ENCODE measurements around the gene PDXK.

DNA sequence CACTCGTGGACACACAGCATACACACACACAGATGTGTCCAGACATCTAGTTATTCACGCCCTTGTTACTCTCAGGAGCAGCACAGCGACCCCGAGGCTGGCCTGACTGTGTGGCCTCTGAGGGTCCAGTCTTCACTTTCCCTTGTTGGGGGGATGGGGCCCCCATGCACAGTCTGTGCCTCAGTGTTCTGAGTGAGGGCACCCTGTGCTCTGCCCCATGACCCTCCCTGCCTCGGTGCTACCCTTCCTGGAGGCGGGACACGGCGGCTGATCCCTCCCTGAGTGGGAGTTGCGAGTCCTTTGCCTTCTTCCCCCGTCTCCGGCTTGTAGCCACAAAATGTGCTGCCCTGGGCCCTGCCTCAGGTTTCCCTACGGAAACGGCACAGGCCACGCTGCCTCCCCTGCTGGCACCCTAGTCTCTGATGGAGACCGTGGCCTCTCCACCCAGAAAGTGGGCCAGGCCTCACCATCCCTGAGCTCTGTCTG lies 48.6 kb downstream of the PDXK start:
- TF ChIP-seq, protein P1, sequence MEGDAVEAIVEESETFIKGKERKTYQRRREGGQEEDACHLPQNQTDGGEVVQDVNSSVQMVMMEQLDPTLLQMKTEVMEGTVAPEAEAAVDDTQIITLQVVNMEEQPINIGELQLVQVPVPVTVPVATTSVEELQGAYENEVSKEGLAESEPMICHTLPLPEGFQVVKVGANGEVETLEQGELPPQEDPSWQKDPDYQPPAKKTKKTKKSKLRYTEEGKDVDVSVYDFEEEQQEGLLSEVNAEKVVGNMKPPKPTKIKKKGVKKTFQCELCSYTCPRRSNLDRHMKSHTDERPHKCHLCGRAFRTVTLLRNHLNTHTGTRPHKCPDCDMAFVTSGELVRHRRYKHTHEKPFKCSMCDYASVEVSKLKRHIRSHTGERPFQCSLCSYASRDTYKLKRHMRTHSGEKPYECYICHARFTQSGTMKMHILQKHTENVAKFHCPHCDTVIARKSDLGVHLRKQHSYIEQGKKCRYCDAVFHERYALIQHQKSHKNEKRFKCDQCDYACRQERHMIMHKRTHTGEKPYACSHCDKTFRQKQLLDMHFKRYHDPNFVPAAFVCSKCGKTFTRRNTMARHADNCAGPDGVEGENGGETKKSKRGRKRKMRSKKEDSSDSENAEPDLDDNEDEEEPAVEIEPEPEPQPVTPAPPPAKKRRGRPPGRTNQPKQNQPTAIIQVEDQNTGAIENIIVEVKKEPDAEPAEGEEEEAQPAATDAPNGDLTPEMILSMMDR (optimal IDR thresholded peaks at IDR 0.05 in 1 of 3, IDR thresholded peaks at IDR 0.05 in 1 of 3, conservative IDR thresholded peaks at IDR 0.05 in 1 of 3; ENCODE audit: extremely low read depth in 1 of 3, insufficient read depth in 2 of 3, low read length in 3 of 3) = no peak
- TF ChIP-seq EZH2 (IDR thresholded peaks at IDR 0.05; ENCODE audit: low read length) = no peak
